Pons (tissue), 1 donor: ENCODE measurements around the gene UCHL3.
"Not testable (repeated sequence)": the region's sequence is repeated elsewhere in the genome, so short reads cannot be mapped to it uniquely, and the experiment has no call there.

ENCODE experiments used
- DNase-seq: peaks from one replicate; pipeline ENCODE4 v3.0.0-alpha.2; 2016; ENCODE audit warnings: low spot score

Gene UCHL3

GRCh38 chr13:75549262-75550158, at the start of gene UCHL3:
Gene UCHL3 (plus strand): TSS chr13:75549791. CDS start chr13:75549821, 30 bp downstream.
- peak; percentile 95 for DNase-seq

GRCh38 chr13:75505327-75505726, 44.3 kb upstream of the UCHL3 start:
- peak; percentile 72 for DNase-seq

GRCh38 chr13:75506018-75506417, 43.6 kb upstream of the UCHL3 start:
- DNase-seq = no peak

GRCh38 chr13:75507027-75508001, 42.3 kb upstream of the UCHL3 start:
- peak; percentile 40 for DNase-seq

GRCh38 chr13:75508002-75508548, 41.5 kb upstream of the UCHL3 start:
- DNase-seq = no peak

- no peak for DNase-seq
Observed at GRCh38 chr13:75511051-75511625, 38.5 kb upstream of the UCHL3 start.

GRCh38 chr13:75512253-75512652, 37.3 kb upstream of the UCHL3 start:
- DNase-seq = peak; percentile 80

GRCh38 chr13:75513271-75513670, 36.3 kb upstream of the UCHL3 start:
- peak; percentile 17 for DNase-seq

GRCh38 chr13:75514080-75514995, 35.3 kb upstream of the UCHL3 start:
- no peak for DNase-seq

GRCh38 chr13:75518439-75519088, 31.0 kb upstream of the UCHL3 start:
- no peak for DNase-seq

- no peak for DNase-seq
Observed at GRCh38 chr13:75521956-75522355, 27.6 kb upstream of the UCHL3 start.

GRCh38 chr13:75530549-75530961, 19.0 kb upstream of the UCHL3 start:
- DNase-seq = no peak

- no peak for DNase-seq
Observed at GRCh38 chr13:75533861-75534260, 15.7 kb upstream of the UCHL3 start.

- DNase-seq = peak; percentile 84
Observed at GRCh38 chr13:75537401-75538365, 11.9 kb upstream of the UCHL3 start, which contains the start of gene COMMD6. Gene COMMD6 (minus strand): TSS chr13:75537841. CDS start chr13:75537805, 36 bp downstream.

- peak; percentile 82 for DNase-seq
Observed at GRCh38 chr13:75541287-75541686, 8.3 kb upstream of the UCHL3 start.

GRCh38 chr13:75541961-75542360, 7.6 kb upstream of the UCHL3 start:
- no peak for DNase-seq

- no peak for DNase-seq
Observed at GRCh38 chr13:75544681-75545330, 4.8 kb upstream of the UCHL3 start.

GRCh38 chr13:75545386-75545785, 4.2 kb upstream of the UCHL3 start:
- not testable (repeated sequence) for DNase-seq
